PC-9 (cell line): ENCODE measurements around the gene LCP1. TPM values are rescaled to one million over a fixed set of nuclear protein-coding genes. Genes with fewer than 3 reads are reported as not detected.

ENCODE experiments used
- BruUV-seq: library from RNA; stranded (reverse); fragments of 400-500 nt; replicated peaks from 2 replicates; lab custom pipeline; 2021; lab: Mats Ljungman, UMichigan
- CTCF ChIA-PET: fragments of 300-600 bp; sonication (Branson Sonifier 250); formaldehyde crosslinking; loops from one replicate; lab custom pipeline; 2022; ENCODE audit warnings: antibody characterized with exemption; lab: Charles Lee
- POLR2A ChIA-PET: fragments of 300-600 bp; sonication (Branson Sonifier 250); formaldehyde crosslinking; loops from one replicate; lab custom pipeline; 2022; ENCODE audit warnings: antibody characterized with exemption; ENCODE audit not compliant: unreplicated experiment; lab: Charles Lee
- DNase-seq, 2 experiments: peaks; one replicate each; pipeline versions ENCODE4 v3.0.0 to v3.0.0-alpha.2; 2015 to 2022; ENCODE audit warnings: mixed read lengths in 1 of 2
- H2AFZ ChIP-seq: fragments of 200-600 bp; sonication (generic); 2 replicates; pipeline ENCODE4 v1.8.1; 2017; ENCODE audit warnings: antibody characterized with exemption
- H3F3A ChIP-seq: fragments of 200-600 bp; sonication (generic); 2 replicates; pipeline ENCODE4 v1.8.1; 2017; ENCODE audit warnings: antibody characterized with exemption, mild to moderate bottlenecking, low read depth; ENCODE audit not compliant: insufficient read depth
- H3K27ac ChIP-seq: fragments of 200-600 bp; sonication (generic); 2 replicates; pipeline ENCODE4 v1.6.1; 2016; ENCODE audit warnings: mixed run types
- H3K27me3 ChIP-seq: fragments of 200-600 bp; sonication (generic); 2 replicates; pipeline ENCODE4 v1.6.1; 2016; ENCODE audit warnings: low read depth, mixed run types; ENCODE audit not compliant: insufficient read depth
- H3K36me3 ChIP-seq: fragments of 200-600 bp; sonication (generic); 2 replicates; pipeline ENCODE4 v1.6.1; 2016; ENCODE audit warnings: low read depth, mixed run types
- H3K4me1 ChIP-seq: fragments of 200-600 bp; sonication (generic); replicated peaks from 2 replicates; pipeline ENCODE4 v1.6.1; 2016; ENCODE audit warnings: mixed run types; ENCODE audit not compliant: insufficient read depth
- H3K4me2 ChIP-seq: fragments of 200-600 bp; sonication (generic); 2 replicates; pipeline ENCODE4 v1.6.1; 2017; ENCODE audit warnings: mixed run types
- H3K4me3 ChIP-seq: fragments of 200-600 bp; sonication (generic); 2 replicates; pipeline ENCODE4 v1.6.1; 2016; ENCODE audit warnings: mixed run types
- H3K79me2 ChIP-seq: fragments of 200-600 bp; sonication (generic); 2 replicates; pipeline ENCODE4 v1.6.1; 2017; ENCODE audit warnings: low read depth, mixed run types
- H3K9me2 ChIP-seq: fragments of 200-600 bp; sonication (generic); 2 replicates; pipeline ENCODE4 v1.8.1; 2017; ENCODE audit warnings: mild to moderate bottlenecking; ENCODE audit not compliant: insufficient read depth
- H3K9me3 ChIP-seq: fragments of 200-600 bp; sonication (generic); 2 replicates; pipeline ENCODE4 v1.8.1; 2016; ENCODE audit warnings: low read depth; ENCODE audit not compliant: insufficient read depth
- H4K20me1 ChIP-seq: fragments of 200-600 bp; sonication (generic); 2 replicates; pipeline ENCODE4 v1.8.1; 2017; ENCODE audit not compliant: insufficient read depth
- EZH2 ChIP-seq: fragments of 200-600 bp; sonication (generic); IDR thresholded peaks from 2 replicates; pipeline ENCODE4 v1.8.0; 2017; ENCODE audit warnings: antibody characterized with exemption, low read depth
- intact Hi-C: fragments of 100-400 bp; cut with micrococcal nuclease; formaldehyde crosslinking; loops from one replicate; pipeline ENCODE4 v1.10.0; 2022; ENCODE audit not compliant: unreplicated experiment
- total RNA-seq: library from RNA; stranded (reverse); gene quantifications from 2 replicates; pipeline ENCODE4 v1.2.3, GENCODE V29; 2021
- TF ChIP-seq, protein P1 (sequence below): fragments of 200-600 bp; sonication (generic); conservative IDR thresholded peaks from 2 replicates; pipeline ENCODE4 v1.6.1; 2017; ENCODE audit warnings: mixed run types, antibody characterized with exemption, mild to moderate bottlenecking, moderate library complexity

Gene LCP1
- total RNA-seq, 1 experiment from 2014 or later: 197 TPM

DNA sequence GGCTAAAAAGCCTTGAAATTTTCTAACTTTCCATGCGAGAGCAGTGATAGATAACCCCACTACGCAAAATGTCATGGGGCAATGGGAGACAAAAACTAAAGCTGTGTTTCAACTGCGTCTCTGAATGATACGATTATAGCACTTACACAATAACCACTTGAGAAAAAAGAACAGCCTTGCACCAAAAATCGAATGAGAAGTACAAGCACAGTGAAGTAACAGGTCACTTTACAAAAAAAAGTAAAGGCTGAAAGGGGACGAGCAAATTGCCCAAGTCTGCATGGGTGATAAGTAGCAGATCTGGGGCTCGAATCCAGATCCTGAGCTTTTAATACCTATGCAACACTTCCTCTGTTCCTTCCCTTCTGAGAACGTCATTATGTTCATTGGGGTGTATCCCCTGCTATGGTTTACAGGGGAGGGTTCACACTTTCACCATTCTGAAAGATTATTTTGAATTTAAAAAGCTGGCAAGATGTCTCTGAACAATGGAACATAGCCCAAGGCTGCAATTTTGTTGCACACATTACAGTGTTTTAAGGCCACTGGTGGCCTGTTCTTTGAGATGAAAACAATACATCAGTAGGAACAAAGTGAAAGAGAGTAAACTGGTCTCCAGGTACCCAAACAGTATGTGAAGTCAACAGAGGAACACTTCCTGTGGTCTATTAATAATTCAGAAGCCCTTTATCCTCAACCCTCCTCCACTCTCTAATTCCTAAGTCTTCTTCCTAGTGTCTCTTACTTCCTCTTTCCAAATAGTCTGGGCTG, 80.3 kb downstream of the LCP1 start:
- no peak for DNase-seq
- H3K9me2 ChIP-seq: no peaks in the 10 kb centered on the region

DNA sequence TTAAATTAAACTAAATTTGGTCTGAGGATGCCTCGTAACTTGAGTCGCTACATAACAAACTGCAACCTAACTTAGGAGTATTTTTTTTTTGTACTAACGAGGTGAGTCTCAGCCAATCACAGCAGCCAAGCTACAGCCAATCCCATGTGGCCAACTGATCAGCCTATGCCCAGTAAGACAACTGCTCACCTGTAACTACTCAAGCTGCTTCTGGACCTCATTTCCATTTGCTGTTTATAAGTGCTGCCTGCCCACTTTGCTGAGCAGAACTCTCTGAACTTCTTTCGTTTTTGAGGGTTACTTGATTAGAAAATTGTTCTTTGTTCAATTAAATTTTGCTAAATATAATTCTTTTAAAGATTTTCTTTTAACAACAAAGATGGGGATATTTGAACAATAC, 81.0 kb downstream of the LCP1 start:
- no peaks in the 10 kb centered on the region for H3K27me3 ChIP-seq
- intact Hi-C loops: no loop called here
- H3K36me3 ChIP-seq: no peaks in the 10 kb centered on the region
- H3K9me2 ChIP-seq: no peaks in the 10 kb centered on the region
- H3K4me3 ChIP-seq: no peak overlapping the region
- BruUV-seq: no TSS peak
- CTCF ChIA-PET: no interaction called here
- H3K9me3 ChIP-seq: no peaks in the 10 kb centered on the region
- no peak for TF ChIP-seq EZH2
- TF ChIP-seq, protein P1, sequence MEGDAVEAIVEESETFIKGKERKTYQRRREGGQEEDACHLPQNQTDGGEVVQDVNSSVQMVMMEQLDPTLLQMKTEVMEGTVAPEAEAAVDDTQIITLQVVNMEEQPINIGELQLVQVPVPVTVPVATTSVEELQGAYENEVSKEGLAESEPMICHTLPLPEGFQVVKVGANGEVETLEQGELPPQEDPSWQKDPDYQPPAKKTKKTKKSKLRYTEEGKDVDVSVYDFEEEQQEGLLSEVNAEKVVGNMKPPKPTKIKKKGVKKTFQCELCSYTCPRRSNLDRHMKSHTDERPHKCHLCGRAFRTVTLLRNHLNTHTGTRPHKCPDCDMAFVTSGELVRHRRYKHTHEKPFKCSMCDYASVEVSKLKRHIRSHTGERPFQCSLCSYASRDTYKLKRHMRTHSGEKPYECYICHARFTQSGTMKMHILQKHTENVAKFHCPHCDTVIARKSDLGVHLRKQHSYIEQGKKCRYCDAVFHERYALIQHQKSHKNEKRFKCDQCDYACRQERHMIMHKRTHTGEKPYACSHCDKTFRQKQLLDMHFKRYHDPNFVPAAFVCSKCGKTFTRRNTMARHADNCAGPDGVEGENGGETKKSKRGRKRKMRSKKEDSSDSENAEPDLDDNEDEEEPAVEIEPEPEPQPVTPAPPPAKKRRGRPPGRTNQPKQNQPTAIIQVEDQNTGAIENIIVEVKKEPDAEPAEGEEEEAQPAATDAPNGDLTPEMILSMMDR: no peak
- DNase-seq: no peak
- POLR2A ChIA-PET: no interaction called here
- H3K4me1 ChIP-seq: no peaks in the 10 kb centered on the region
- H2AFZ ChIP-seq: no peak overlapping the region
- no peaks in the 10 kb centered on the region for H3K79me2 ChIP-seq
- H3F3A ChIP-seq: no peaks in the 10 kb centered on the region
- H3K4me2 ChIP-seq: no peak overlapping the region
- no peaks in the 10 kb centered on the region for H4K20me1 ChIP-seq
- no peak overlapping the region for H3K27ac ChIP-seq

More for the DNA sequence above, 80.3 kb downstream of the LCP1 start:
- Histone ChIP-seq H3K27ac (no peak overlapping the region), H3K9me3 (no peaks in the 10 kb centered on the region), H3K4me2 (no peak overlapping the region), H3K4me1 (no peaks in the 10 kb centered on the region), H4K20me1 (no peaks in the 10 kb centered on the region), H3F3A (no peaks in the 10 kb centered on the region), H2AFZ (no peak overlapping the region), H3K4me3 (no peak overlapping the region), H3K36me3 (no peaks in the 10 kb centered on the region), H3K79me2 (no peaks in the 10 kb centered on the region), H3K27me3 (no peaks in the 10 kb centered on the region)
- BruUV-seq: no TSS peak
- intact Hi-C loops: no loop called here
- POLR2A ChIA-PET: no interaction called here
- TF ChIP-seq EZH2: no peak
- TF ChIP-seq, protein P1: no peak
- CTCF ChIA-PET: no interaction called here

DNA sequence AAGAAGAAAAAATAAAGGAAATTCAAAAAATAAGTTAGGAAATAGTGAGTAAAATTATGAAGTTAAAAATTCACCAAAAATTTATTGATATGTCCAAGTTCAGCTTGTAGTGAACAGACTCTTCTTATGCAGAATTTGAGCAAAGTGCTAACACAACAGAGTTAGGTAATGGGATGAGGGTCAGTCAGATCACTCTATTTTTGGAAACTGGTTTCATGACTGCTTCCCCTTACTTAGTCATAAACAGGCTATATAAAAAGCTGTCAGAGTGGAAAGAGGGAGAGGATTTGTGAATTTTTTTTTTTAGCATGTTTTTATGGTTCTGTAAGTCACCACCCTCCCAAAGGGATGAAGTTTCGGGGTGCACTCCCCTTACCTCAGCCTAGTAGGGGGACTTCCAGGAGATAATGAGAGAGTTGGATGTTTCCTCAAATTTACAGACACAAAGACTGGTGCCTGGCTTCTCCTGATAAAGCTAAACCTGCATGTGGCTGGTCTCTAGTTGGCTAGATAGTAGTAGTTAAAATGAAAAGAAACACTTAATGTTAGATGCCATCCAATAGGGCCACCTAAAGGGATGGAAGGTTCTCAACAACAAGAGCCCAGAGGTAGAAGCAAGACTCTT, 81.7 kb downstream of the LCP1 start:
- Histone ChIP-seq H3K36me3 (no peaks in the 10 kb centered on the region), H4K20me1 (no peaks in the 10 kb centered on the region), H3K79me2 (no peaks in the 10 kb centered on the region), H3K9me3 (no peaks in the 10 kb centered on the region), H3K27me3 (0 out of 2 replicates have a peak, but pooled peaks cover 2% of the 10 kb centered on the region), H3K4me3 (no peak overlapping the region), H3K4me1 (no peaks in the 10 kb centered on the region), H3F3A (no peaks in the 10 kb centered on the region), H3K27ac (no peak overlapping the region), H2AFZ (no peak overlapping the region), H3K9me2 (no peaks in the 10 kb centered on the region), H3K4me2 (no peak overlapping the region)
- intact Hi-C loops: no loop called here
- no peak for DNase-seq
- POLR2A ChIA-PET: no interaction called here
- TF ChIP-seq, protein P1: no peak
- no peak for TF ChIP-seq EZH2
- CTCF ChIA-PET: no interaction called here
- no TSS peak for BruUV-seq
